ENCODE results near the gene ZMYND8. TPM values are rescaled to one million over a fixed set of nuclear protein-coding genes. Genes with fewer than 3 reads are reported as not detected.

ZMYND8 gene
- total RNA-seq, 1 donor from 2014 or later = 31.9 TPM

DNA sequence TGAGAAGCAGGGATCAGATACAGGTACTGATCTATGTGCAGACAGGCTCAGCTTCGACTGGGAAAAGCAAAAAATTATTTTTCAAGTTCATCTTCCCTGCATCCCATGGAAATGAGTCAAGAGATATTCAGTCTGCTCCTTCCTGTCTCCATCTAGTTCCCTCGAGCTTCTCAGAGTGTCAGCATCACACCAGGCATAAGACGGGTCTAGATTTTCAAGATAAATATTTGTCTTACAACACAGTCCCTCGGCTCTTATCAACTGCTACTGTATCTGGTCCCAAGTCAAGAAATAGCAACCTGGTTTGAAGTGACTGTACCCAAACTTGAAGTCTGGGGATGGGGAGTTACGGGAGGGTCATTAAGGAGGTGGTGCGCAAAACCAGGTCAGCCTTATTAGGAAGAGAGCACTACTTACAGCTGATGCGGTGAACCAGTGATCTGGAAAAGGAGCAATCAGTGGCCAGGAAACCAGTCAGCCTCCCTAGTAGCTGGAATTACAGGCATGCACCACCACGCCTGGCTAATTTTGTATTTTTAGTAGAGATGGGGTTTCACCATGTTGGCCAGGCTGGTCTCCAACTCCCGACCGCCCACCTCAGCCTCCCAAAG lies 29.7 kb downstream of the ZMYND8 start:
- peak overlapping the region; percentile 22 for H3K4me3 Mint-ChIP-seq (ENCODE audit: unreplicated experiment)
- peaks cover 7% of the 10 kb centered on the region for H3K9me3 Mint-ChIP-seq (ENCODE audit: low read depth)
- H3K36me3 Mint-ChIP-seq (ENCODE audit: low read depth) = peaks cover 12% of the 10 kb centered on the region
- TF ChIP-seq, protein P1, sequence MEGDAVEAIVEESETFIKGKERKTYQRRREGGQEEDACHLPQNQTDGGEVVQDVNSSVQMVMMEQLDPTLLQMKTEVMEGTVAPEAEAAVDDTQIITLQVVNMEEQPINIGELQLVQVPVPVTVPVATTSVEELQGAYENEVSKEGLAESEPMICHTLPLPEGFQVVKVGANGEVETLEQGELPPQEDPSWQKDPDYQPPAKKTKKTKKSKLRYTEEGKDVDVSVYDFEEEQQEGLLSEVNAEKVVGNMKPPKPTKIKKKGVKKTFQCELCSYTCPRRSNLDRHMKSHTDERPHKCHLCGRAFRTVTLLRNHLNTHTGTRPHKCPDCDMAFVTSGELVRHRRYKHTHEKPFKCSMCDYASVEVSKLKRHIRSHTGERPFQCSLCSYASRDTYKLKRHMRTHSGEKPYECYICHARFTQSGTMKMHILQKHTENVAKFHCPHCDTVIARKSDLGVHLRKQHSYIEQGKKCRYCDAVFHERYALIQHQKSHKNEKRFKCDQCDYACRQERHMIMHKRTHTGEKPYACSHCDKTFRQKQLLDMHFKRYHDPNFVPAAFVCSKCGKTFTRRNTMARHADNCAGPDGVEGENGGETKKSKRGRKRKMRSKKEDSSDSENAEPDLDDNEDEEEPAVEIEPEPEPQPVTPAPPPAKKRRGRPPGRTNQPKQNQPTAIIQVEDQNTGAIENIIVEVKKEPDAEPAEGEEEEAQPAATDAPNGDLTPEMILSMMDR (IDR thresholded peaks at IDR 0.05) = no peak
- peak overlapping the region; percentile 97 for H3K27ac Mint-ChIP-seq (ENCODE audit: unreplicated experiment)
- no peaks in the 10 kb centered on the region for H3K27me3 Mint-ChIP-seq (ENCODE audit: low read depth)
- no peak for DNase-seq (ENCODE audit: low spot score)
- peaks cover 70% of the 10 kb centered on the region for H3K4me1 Mint-ChIP-seq (ENCODE audit: low read depth)

DNA sequence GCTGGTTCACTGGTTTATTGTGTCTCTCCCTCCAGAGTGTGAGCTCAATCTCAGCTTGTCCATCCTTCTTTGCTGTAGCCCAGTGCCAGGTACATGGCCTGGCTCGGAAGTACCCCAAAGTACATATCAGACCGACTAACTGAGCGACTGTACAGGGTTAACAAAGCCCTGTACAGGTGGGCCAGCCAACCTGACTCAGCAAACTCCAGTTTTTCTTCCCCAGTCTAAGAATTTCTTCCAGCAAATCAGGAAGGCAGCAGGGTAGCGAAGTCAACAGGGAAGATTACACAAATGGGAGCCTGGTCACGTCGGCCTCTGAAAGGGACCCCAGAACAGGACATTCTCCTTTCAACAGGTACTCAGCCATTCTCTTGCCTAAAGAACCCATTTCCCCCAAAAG lies 31.3 kb downstream of the ZMYND8 start:
- no peaks in the 10 kb centered on the region for H3K9me3 Mint-ChIP-seq (ENCODE audit: low read depth)
- H3K36me3 Mint-ChIP-seq (ENCODE audit: low read depth) = peaks cover 4% of the 10 kb centered on the region
- TF ChIP-seq, protein P1 (IDR thresholded peaks at IDR 0.05) = no peak
- H3K27ac Mint-ChIP-seq (ENCODE audit: unreplicated experiment) = peak overlapping the region; percentile 85
- H3K27me3 Mint-ChIP-seq (ENCODE audit: low read depth) = no peaks in the 10 kb centered on the region
- no peak for DNase-seq (ENCODE audit: low spot score)
- peaks cover 67% of the 10 kb centered on the region for H3K4me1 Mint-ChIP-seq (ENCODE audit: low read depth)
- no peak overlapping the region for H3K4me3 Mint-ChIP-seq (ENCODE audit: unreplicated experiment)

DNA sequence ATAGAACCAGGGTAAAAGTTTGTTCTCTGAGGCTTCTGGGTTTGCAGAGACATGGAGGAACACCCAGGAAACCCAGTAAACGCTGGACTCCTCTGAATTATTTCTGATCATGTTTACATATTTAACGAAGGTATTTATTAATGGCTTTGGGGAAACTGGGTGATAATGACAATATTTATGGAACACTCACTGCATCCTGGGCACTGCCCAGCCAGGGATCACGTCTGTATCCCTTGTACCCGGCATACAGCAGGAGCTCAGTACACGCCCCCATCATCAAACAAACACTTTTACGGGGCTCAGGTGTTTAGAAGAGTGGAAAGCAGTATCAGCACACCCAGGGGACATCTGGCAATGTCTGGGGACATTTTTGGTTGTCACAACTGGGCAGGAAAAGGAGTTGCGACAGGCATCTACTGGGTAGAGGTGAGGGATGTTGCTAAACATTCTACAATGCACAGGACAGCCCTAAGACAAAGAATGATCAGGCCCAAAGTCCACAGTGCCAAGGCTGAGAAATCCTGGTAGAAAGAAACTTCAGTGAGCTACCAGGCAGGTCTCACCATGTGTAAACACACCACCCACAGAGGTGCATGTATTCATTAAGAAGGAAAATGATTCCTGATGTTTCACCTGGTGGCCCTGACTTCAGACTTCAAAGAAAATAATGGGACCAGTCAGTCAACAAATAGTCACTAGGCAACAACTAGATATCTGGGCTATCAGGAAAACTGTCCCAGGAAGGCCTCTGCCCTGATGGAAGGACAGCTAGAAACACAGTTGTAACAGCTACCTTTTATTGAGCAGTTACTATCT lies 35.3 kb downstream of the ZMYND8 start:
- no peak for DNase-seq (ENCODE audit: low spot score)
- Mint-ChIP-seq H3K4me1 (ENCODE audit: low read depth) (peaks cover 70% of the 10 kb centered on the region), H3K9me3 (ENCODE audit: low read depth) (no peaks in the 10 kb centered on the region), H3K27ac (ENCODE audit: unreplicated experiment) (peak overlapping the region; percentile 99), H3K27me3 (ENCODE audit: low read depth) (no peaks in the 10 kb centered on the region), H3K4me3 (ENCODE audit: unreplicated experiment) (no peak overlapping the region), H3K36me3 (ENCODE audit: low read depth) (peaks cover 2% of the 10 kb centered on the region)
- TF ChIP-seq, protein P1 (IDR thresholded peaks at IDR 0.05) = no peak

DNA sequence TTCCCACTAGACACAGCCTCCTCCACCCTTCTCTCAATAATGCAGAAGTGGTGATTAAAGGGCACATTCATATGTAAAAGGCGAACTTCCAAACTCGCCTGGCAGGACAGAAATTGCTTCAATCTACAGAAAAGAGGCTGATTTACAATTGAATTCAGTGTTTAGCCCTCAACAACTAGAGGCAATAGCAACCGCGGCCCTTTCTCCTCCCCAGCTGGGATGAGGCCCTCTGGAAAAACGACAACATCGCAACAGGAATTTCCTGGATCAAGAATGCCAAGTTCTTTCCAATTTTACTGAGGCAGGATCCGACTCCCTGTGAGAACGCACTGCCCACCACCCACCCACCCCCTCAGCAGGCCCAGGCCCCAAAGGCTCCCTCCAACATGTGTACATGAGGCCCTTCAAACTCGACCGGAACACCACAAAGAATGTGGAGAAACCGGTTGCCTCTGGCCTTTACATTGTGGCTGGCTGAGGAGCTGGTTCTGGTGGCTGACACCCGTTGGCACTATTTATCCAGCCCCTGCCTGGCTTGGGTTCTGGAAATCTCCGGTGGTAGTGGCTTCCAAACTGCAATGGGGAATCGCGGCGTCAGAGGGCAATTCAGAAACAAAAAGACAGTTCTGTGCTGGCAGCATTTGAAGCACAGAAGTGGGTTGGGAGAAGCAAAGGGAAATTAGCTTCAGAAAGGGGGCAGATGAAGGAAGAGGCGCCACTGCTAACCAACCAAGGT lies 36.8 kb downstream of the ZMYND8 start:
- H3K36me3 Mint-ChIP-seq (ENCODE audit: low read depth) = peaks cover 2% of the 10 kb centered on the region
- TF ChIP-seq, protein P1 (IDR thresholded peaks at IDR 0.05) = no peak
- no peaks in the 10 kb centered on the region for H3K27me3 Mint-ChIP-seq (ENCODE audit: low read depth)
- no peak overlapping the region for H3K4me3 Mint-ChIP-seq (ENCODE audit: unreplicated experiment)
- peaks cover 76% of the 10 kb centered on the region for H3K4me1 Mint-ChIP-seq (ENCODE audit: low read depth)
- DNase-seq (ENCODE audit: low spot score) = no peak
- peak overlapping the region; percentile 99 for H3K27ac Mint-ChIP-seq (ENCODE audit: unreplicated experiment)
- no peaks in the 10 kb centered on the region for H3K9me3 Mint-ChIP-seq (ENCODE audit: low read depth)
